ENCODE measurements around the gene XAB2.

Gene XAB2

DNA sequence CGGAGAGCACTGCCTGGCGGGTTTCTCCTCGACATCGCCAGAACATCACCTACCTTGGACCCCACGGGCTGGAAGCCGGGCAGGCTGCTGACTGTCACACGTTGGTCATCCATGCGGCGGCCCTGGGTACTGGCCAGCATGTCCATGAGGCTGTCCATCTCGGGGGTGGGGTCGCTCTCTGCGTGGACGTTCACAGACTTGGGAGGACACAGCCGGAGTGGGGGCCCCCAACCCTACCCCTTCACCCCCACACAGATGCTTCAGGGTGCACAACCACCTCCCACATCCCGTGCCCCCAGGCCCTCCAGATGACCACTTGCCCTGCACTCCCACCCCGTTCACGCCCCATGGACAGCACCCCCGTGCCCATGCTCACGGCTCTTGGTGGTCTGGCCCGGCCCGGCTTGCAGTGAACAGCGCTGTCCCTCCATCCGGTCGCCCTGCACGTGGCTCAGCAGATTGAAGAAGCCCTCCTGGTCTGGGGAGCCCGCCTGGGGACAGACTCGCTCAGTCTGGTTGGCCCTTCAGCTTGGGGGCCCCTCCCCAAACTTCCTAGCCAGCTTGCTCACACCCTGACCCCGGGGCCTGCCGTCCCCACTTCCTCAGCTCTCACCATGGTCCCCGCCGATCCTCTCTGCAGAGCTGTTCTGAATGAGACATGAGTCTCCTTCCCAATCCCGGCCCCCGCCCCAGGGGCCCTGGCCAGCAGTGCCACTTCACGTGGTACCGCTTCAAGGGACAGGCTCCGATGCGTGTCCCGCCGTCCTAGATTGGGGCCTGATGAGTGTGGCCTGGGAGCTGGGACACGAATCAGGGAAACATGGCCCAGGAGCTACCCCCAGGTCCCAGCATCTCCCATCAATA, 3.2 kb upstream of the XAB2 start:
- no peak for DNase-seq

DNA sequence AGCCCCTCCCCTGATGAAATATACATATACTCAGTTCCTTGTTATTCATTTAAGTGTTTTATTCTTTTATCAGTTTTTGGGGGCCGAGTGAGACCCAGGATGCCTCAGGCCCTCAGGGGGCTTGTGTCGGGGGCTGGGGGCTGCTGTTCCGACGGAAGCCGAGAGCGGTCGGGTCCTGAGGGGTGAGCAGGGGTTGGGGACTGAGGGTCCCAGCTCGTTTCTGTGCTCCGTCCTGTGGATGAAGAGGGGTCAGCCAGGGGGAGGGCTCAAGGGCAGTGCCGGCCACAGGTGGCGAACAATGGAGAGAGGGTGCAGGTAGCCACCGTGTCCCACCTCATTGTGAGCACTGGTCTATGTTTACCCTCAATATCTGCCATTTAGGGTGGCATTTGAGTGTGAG, 2.2 kb upstream of the XAB2 start:
- DNase-seq = no peak

DNA sequence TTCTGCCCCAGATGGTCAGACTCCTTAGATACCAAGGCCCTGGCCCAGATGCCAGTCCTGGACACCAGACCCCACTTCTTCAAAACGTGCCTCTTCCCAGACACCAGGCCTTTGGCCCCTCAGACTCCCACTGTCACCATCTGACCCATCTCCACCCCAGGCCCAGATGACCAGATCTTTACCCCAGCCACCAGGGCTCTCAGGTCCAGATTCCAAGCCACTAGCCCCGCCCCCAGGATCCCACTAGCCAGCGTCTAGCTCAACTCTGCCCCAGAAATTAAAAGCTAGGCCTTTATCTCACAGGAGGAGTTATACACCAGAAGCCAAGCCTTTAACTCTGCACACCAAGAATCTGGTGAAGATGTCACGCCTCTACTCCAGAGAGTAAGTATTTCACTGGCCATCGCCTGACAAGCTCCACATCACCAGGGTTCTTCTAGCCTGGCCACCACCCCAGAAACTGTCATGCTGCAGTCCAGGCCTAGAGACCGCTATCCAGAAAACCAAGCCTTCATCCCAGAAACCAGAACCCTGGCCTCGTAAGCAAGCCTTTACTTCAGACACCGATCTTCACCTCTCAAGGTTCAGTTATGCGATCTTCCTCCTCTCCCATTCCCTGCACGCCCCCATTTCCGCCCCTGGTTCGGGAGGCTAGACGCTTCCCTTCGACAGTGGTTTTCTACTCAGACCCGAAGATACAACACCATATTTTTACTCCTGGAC, 595 bp downstream of the XAB2 start:
- peak in 1 of 3 experiments; percentile 39 for DNase-seq

DNA sequence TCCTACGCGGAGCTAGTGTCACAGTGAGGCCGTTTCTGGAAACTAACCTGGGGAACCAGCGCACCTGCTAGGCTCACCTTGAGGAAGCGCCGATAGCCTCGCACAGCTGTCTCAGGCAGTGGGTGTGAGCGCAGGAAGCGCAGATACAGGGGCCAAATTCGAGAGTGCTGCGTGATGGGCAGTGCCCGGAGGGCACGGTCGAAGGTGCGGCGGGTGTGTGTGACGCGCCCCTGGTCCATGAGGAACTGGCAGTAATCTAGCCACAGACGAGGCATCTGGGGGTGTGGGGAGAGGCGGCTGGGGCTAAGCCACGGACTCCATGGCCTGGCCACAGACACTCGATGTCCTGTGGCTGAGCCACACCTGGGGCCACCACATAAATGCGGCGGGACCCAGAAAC, 2.2 kb downstream of the XAB2 start:
- DNase-seq = no peak

GRCh38 chr19:7625763-7626372, 3.5 kb downstream of the XAB2 start:
- no peak for DNase-seq

DNA sequence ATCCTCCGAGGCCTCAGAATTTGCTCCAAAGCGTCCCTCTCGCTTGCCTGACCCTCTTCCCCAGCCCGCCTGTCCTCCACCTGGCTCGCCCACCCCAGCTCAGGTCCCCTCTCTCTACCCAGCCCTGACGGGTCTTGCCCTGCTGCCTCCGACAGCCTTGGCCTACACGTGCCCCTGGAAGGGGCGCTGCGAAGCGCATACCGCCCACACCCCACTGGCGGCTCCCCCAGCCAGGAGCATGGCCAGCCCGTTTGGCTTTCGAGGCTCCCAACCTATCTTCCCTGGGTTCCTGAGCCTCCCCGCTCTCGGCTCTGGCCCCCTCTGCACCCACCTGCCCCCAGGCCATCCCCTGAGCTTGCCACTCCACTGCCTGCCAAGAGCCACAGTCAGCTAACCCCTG, 4.5 kb downstream of the XAB2 start:
- DNase-seq = no peak

DNA sequence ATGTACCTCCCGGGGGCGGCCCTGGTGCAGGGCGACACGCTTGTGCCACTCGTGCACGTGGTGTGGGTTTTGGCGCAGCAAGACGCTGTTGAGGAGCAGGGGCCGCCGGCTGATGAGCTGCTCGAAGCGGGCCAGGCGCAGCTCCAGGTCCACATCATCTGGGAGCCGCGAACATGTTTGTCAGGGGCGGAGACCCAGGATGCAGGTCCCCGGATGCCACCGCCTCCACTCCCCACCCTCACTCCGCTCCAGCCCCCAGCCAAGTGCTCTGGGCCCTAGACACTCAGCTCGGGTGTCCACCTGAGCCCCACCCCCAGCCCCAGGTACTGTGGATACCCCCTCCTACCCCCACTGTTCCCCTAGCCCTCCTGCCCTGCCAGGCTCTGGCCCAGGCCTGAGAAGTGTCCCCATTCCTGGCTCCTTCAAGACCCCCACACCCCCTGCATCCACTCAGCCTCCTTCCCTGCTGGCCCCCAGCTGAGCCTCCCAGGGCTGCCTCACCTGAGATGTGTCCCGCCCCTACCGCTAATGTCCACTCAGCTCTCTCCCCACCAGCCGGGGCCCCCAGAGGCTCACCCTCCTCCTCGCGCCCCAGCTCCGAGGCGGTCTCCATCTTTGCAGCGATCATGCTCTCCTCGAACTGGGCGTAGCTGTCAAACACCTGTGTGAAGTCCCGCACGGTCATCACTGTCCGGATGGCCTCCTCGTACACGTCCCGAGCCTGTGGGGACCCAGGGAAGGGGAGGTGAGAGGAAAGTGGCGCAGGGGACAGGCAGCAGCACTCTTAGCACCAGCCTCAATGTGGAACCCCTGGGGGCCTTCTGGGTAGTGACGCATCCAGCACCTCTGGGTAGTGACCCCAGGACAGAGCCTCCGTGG, 5.4 kb downstream of the XAB2 start:
- no peak for DNase-seq

GRCh38 chr19:7622933-7623685, 6.2 kb downstream of the XAB2 start:
- no peak for DNase-seq

- DNase-seq = no peak
These were observed 8.6 kb downstream of the XAB2 start for GRCh38 chr19:7620442-7621412.

GRCh38 chr19:7619671-7620441, 9.5 kb downstream of the XAB2 start:
- no peak for DNase-seq

DNA sequence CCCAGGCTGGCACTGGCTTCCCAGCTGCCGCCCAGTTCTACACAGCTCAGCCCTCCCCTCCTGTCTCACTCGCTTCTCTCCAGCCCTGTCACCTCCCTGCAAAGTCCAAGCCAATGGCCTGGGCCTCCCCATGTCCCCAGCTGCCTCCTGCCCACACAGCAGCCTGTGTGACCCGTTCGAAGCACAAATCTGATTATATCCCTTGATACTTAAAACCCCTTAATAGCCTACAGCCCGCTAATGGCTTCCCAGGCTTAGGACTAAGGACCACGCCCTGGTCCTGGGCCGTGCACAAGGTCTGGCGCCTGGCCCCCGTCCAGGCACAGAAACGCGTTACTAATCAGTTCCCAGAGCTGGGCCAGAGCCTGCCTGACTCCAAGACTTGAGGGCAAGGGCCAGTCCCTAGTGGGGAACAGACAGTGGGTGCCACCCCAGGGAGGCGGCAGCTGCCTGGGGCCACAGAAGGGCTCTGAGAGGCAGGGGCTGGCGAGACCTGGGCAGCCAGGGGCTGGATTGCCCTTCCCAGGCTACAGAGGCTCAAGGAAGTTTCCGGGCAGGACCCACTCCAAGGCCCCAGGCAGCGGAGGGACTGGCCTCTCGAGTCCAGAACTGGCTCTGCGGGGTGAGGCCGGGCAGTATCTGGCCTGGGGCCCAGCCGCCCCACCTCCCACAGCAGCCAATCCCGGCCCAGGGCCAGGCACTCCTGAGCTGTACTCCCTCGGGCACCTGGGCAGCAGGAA, 10.4 kb downstream of the XAB2 start:
- no peak for DNase-seq

- DNase-seq = no peak
These were observed 11.0 kb downstream of the XAB2 start for GRCh38 chr19:7618348-7618747.

- no peak for DNase-seq
These were observed 11.6 kb downstream of the XAB2 start for GRCh38 chr19:7617735-7618134.

DNA sequence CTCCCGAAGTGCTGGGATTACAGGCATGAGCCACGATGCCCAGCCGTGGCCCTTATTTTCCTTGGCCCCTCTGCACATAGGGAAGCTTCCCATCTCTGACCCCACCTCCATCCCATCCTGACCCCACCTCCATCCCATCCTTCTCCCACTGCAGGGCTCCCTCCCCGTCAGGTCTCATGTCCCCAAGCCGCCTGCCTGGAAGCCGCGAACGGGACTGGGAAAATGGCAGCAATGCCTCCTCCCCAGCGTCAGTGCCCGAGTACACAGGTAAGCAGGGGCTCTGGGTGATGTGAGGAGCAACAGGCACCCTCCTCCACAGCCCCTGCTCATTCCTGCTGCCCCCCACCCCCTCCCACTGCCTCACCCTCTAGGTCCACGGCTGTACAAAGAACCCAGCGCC, 12.2 kb downstream of the XAB2 start:
- no peak for DNase-seq

- no peak for DNase-seq
These were observed 14.2 kb downstream of the XAB2 start for GRCh38 chr19:7614859-7615741.

GRCh38 chr19:7612282-7613274, 16.8 kb downstream of the XAB2 start:
- no peak for DNase-seq
